Tibial artery (tissue), 4 donors: ENCODE results near the gene SLC47A2.

ENCODE experiments used
- DNase-seq, 2 donors: peaks; one replicate each; pipeline ENCODE4 v3.0.0-alpha.2; 2019
- H3K27ac ChIP-seq, 2 donors: fragments of 200-600 bp; sonication (generic) in 1 of 2; 1 replicate in 1 of 2; 2 replicates in 1 of 2; pipeline ENCODE4 v1.5.1; 2018 to 2019; ENCODE audit warnings: mild to moderate bottlenecking in 1 of 2
- H3K27me3 ChIP-seq, 2 donors: fragments of 200-600 bp; sonication (generic) in 1 of 2; one replicate each; pipeline versions ENCODE4 v1.5.1 to v1.6.0; 2016 to 2019
- H3K36me3 ChIP-seq, 3 donors: fragments of 200-600 bp; sonication (generic) in 2 of 3; one replicate each; pipeline ENCODE4 v1.5.1; 2016 to 2019; ENCODE audit warnings: mild to moderate bottlenecking in 2 of 3
- H3K4me1 ChIP-seq, 4 donors: fragments of 200-600 bp; sonication (generic) in 2 of 4; 1 replicate in 3 of 4; 2 replicates in 1 of 4; pipeline ENCODE4 v1.5.1; 2016 to 2019
- H3K4me3 ChIP-seq, 2 donors: fragments of 200-600 bp; sonication (generic) in 1 of 2; 1 replicate in 1 of 2; 2 replicates in 1 of 2; pipeline ENCODE4 v1.5.1; 2018 to 2019; ENCODE audit warnings: mild to moderate bottlenecking in 2 of 2
- H3K9me3 ChIP-seq, 3 donors: fragments of 200-600 bp; sonication (generic) in 1 of 3; one replicate each; pipeline ENCODE4 v1.5.1; 2016 to 2019
- CTCF ChIP-seq, 2 experiments: fragments of 200-600 bp in 1 of 2; fragments of 450-650 bp in 1 of 2; IDR thresholded peaks; one replicate each; pipeline ENCODE4 v1.5.1; 2017 to 2019; ENCODE audit warnings: antibody characterized with exemption in 2 of 2, mild to moderate bottlenecking in 1 of 2, moderate library complexity in 1 of 2
- intact Hi-C: fragments of 100-400 bp; cut with DNase I; formaldehyde crosslinking; loops from one replicate; pipeline ENCODE4 v1.15.0; 2023; ENCODE audit warnings: low total_unique reads

SLC47A2 gene

GRCh38 chr17:19652595-19652994, 63.8 kb downstream of the SLC47A2 start:
- no peaks in the 10 kb centered on the region for H3K9me3 ChIP-seq
- peaks cover 37 to 42% (median 38%) of the 10 kb centered on the region in 3 donors for H3K36me3 ChIP-seq
- no peak for DNase-seq
- H3K27me3 ChIP-seq = no peaks in the 10 kb centered on the region
- intact Hi-C loops = no loop called here
- no peak for TF ChIP-seq CTCF (IDR thresholded peaks at IDR 0.05)
- peak overlapping the region in 1 of 2 donors; percentile 1 for H3K4me3 ChIP-seq
- H3K27ac ChIP-seq = peak overlapping the region; percentile 49 to 90
- H3K4me1 ChIP-seq = peaks cover 0 to 48% (median 40%) of the 10 kb centered on the region in 4 donors

GRCh38 chr17:19651451-19652238, 64.7 kb downstream of the SLC47A2 start:
- DNase-seq = no peak

GRCh38 chr17:19650826-19651225, 65.6 kb downstream of the SLC47A2 start:
- H3K4me3 ChIP-seq = peak overlapping the region; percentile 69 to 83
- peaks cover 0 to 60% (median 51%) of the 10 kb centered on the region in 4 donors for H3K4me1 ChIP-seq
- no peaks in the 10 kb centered on the region for H3K9me3 ChIP-seq
- no peak for DNase-seq
- no peaks in the 10 kb centered on the region for H3K27me3 ChIP-seq
- no peak for TF ChIP-seq CTCF (IDR thresholded peaks at IDR 0.05)
- H3K27ac ChIP-seq = peak overlapping the region; percentile 32 to 90
- H3K36me3 ChIP-seq = peaks cover 23 to 28% (median 27%) of the 10 kb centered on the region in 3 donors
- intact Hi-C loops = no loop called here

More at GRCh38 chr17:19651451-19652238, 64.7 kb downstream of the SLC47A2 start:
- Histone ChIP-seq H3K27ac (peak overlapping the region; percentile 49 to 90), H3K9me3 (no peaks in the 10 kb centered on the region), H3K27me3 (no peaks in the 10 kb centered on the region), H3K36me3 (peaks cover 30 to 34% (median 31%) of the 10 kb centered on the region in 3 donors), H3K4me3 (peak overlapping the region in 1 of 2 donors; percentile 83), H3K4me1 (peaks cover 0 to 53% (median 47%) of the 10 kb centered on the region in 4 donors)
- intact Hi-C loops = no loop called here
- TF ChIP-seq CTCF (IDR thresholded peaks at IDR 0.05) = no peak

GRCh38 chr17:19649274-19649541, 67.2 kb downstream of the SLC47A2 start:
- peak overlapping the region; percentile 69 to 83 for H3K4me3 ChIP-seq
- H3K9me3 ChIP-seq = no peaks in the 10 kb centered on the region
- H3K4me1 ChIP-seq = peaks cover 0 to 68% (median 53%) of the 10 kb centered on the region in 4 donors
- H3K27me3 ChIP-seq = no peaks in the 10 kb centered on the region
- no peak for DNase-seq
- peak overlapping the region; percentile 90 to 99 for H3K27ac ChIP-seq
- no peak for TF ChIP-seq CTCF (IDR thresholded peaks at IDR 0.05)
- intact Hi-C loops = loop anchor here (5.0 to 10.0 kb wide), 2 partner anchors 74 to 137 kb away; no protein-coding TSS in a partner anchor
- peaks cover 9 to 12% (median 11%) of the 10 kb centered on the region in 3 donors for H3K36me3 ChIP-seq

GRCh38 chr17:19648475-19649273, 67.7 kb downstream of the SLC47A2 start, which contains the start of gene ALDH3A2:
Gene ALDH3A2, plus strand, starts transcription at chr17:19648751. Its CDS starts 221 bp downstream, at chr17:19648972.
- peaks cover 0 to 68% (median 53%) of the 10 kb centered on the region in 4 donors for H3K4me1 ChIP-seq
- intact Hi-C loops = loop anchor here (5.0 to 10.0 kb wide), 2 partner anchors 74 to 136 kb away; no protein-coding TSS in a partner anchor
- DNase-seq = peak; percentile 98 to 99

More at GRCh38 chr17:19648475-19649273, 67.7 kb downstream of the SLC47A2 start, which contains the start of gene ALDH3A2:
- peak; percentile 9 to 13 for TF ChIP-seq CTCF (IDR thresholded peaks at IDR 0.05)
- peak within 1 kb of the TSS; percentile 90 to 99 for H3K27ac ChIP-seq
- peaks cover 4 to 7% (median 6%) of the 10 kb centered on the region in 3 donors for H3K36me3 ChIP-seq
- no peaks in the 10 kb centered on the region for H3K27me3 ChIP-seq
- H3K9me3 ChIP-seq = no peaks in the 10 kb centered on the region
- H3K4me3 ChIP-seq = peak within 1 kb of the TSS; percentile 69 to 83
